ENCODE measurements around the gene IL4R.

- TF ChIP-seq POLR2A (IDR thresholded peaks at IDR 0.05) (no peak), CTCF (IDR thresholded peaks at IDR 0.05) (no peak), EP300 (IDR thresholded peaks at IDR 0.05) (no peak)
Measured at GRCh38 chr16:27320261-27321012, 6.7 kb downstream of the IL4R start.
